ENCODE results near the gene PTPRG.

DNA sequence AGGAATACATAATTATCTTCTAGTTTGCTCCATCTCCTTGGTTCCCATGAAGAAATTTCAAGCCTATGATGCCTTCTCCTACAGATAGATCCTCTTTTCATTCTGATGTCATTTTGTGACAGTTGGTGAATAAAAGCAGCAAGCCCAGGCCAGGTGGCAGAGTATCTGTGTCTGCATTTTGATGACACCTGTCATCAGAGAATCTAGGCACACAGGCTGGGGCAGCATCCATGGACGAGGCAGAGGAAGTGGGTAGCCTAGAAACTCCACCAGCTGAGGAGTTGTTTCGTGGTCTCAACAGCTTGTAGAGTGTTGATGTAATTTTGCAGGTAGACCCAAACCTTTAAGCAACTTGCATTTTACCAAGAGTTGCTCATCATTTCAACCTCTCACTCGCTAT, 542.2 kb downstream of the PTPRG start:
- TF ChIP-seq CTCF (IDR thresholded peaks at IDR 0.05): no peak
- TF ChIP-seq POLR2A (IDR thresholded peaks at IDR 0.05): no peak
